Spleen (tissue), 11 donors: Measurements from ENCODE around the gene PGBD5. TPM values are rescaled to one million over a fixed set of nuclear protein-coding genes. Genes with fewer than 3 reads are reported as not detected.
A peak's percentile ranks its signal among the peaks of the same experiment; 100 is the strongest.

ENCODE experiments used
- DNase-seq: peaks from one replicate; pipeline ENCODE4 v3.0.0-alpha.2; 2020
- H3K27ac ChIP-seq, 8 donors: fragments of 200-600 bp; sonication (generic) in 7 of 8; 1 replicate in 4 of 8; 2 replicates in 4 of 8; pipeline versions ENCODE4 v1.5.0 to v1.8.0; 2016 to 2021; ENCODE audit warnings: inconsistent platforms in 4 of 8, mild to moderate bottlenecking in 4 of 8, moderate library complexity in 1 of 8
- H3K27me3 ChIP-seq, 7 donors: fragments of 200-600 bp; sonication (generic) in 6 of 7; replicated peaks in 1 of 7; 1 replicate in 4 of 7; 2 replicates in 3 of 7; pipeline versions ENCODE4 v1.5.0 to v1.8.0; 2016 to 2021; ENCODE audit warnings: inconsistent platforms in 3 of 7, mild to moderate bottlenecking in 1 of 7
- H3K36me3 ChIP-seq, 6 donors: fragments of 200-600 bp; sonication (generic) in 5 of 6; 1 replicate in 4 of 6; 2 replicates in 2 of 6; pipeline versions ENCODE4 v1.5.0 to v1.8.0; 2016 to 2021; ENCODE audit warnings: inconsistent platforms in 2 of 6
- H3K4me1 ChIP-seq, 6 donors: fragments of 200-600 bp; sonication (generic) in 5 of 6; 1 replicate in 3 of 6; 2 replicates in 3 of 6; pipeline versions ENCODE4 v1.5.0 to v1.8.0; 2016 to 2021; ENCODE audit warnings: inconsistent platforms in 3 of 6
- H3K4me3 ChIP-seq, 8 donors: fragments of 200-600 bp; sonication (generic) in 7 of 8; 1 replicate in 4 of 8; 2 replicates in 4 of 8; pipeline versions ENCODE4 v1.5.0 to v1.8.0; 2016 to 2021; ENCODE audit warnings: inconsistent platforms in 4 of 8, mild to moderate bottlenecking in 4 of 8, moderate library complexity in 2 of 8
- H3K9me3 ChIP-seq, 8 donors: fragments of 200-600 bp; sonication (generic) in 7 of 8; 1 replicate in 4 of 8; 2 replicates in 4 of 8; pipeline versions ENCODE4 v1.5.0 to v1.8.0; 2016 to 2021; ENCODE audit warnings: inconsistent platforms in 4 of 8
- POLR2A ChIP-seq, 3 donors: fragments of 450-650 bp; IDR thresholded peaks; one replicate each; pipeline ENCODE4 v1.5.1; 2017; ENCODE audit warnings: antibody characterized with exemption in 3 of 3, mild to moderate bottlenecking in 1 of 3
- POLR2AphosphoS5 ChIP-seq, 3 donors: sonication (generic); formaldehyde crosslinking; IDR thresholded peaks; one replicate each; pipeline ENCODE4 v1.5.1; 2017; ENCODE audit warnings: antibody characterized with exemption in 3 of 3
- WGBS, 5 donors: extraction: QIAGEN DNeasy Blood & Tissue Kit in 3 of 5; methylation state at CpG; one replicate each; pipeline versions ENCODE4 v1.1.5 to v1.1.7; 2013 to 2018; 5-methylcytosine and 5-hydroxymethylcytosine counted together
- intact Hi-C: fragments of 100-400 bp; cut with DNase I; formaldehyde crosslinking; loops from one replicate; pipeline ENCODE4 v1.15.0; 2023; ENCODE audit warnings: low total_unique reads
- polyA plus RNA-seq, 3 donors: library from polyadenylated mRNA; stranded (reverse); fragments of 200-250 nt; gene quantifications; one replicate each; pipeline ENCODE4 v1.2.1, GENCODE V29; 2013
- total RNA-seq, 7 donors: library from RNA; depleted of rRNA in 3 of 7; stranded (reverse); fragments of >200 nt in 3 of 7; fragmentation: NEBNext Ultra II Directional in 4 of 7; extraction: Animal tissue kit (Norgen Biotek cat#: 25700) in 4 of 7; gene quantifications; one replicate each; pipeline versions ENCODE4 v1.1.0 to v1.2.1, GENCODE V29; 2016 to 2021
- TF ChIP-seq, protein P1 (sequence below), 11 experiments: fragments of 200-600 bp in 7 of 11; fragments of 450-650 bp in 4 of 11; sonication (generic) in 4 of 11; IDR thresholded peaks in 8 of 11; conservative IDR thresholded peaks in 3 of 11; 1 replicate in 7 of 11; 2 replicates in 4 of 11; pipeline versions ENCODE4 v1.4.0 to v1.8.0; 2016 to 2021; ENCODE audit warnings: antibody characterized with exemption in 11 of 11, inconsistent platforms in 4 of 11, mild to moderate bottlenecking in 1 of 11
- donor health status: healthy with polysubstance abuse.
- donor health status: DM: no; HTN: no; CAD: no; lungs with moderate emphysema.
- donor health status: DM: no; HTN: no; CAD: no.
- donor health status: Bipolar disorder and iron deficiency.
- donor health status: healthy.
- donor health status: DM: no; HTN: no; CAD: no.
- donor health status: DM: yes; HTN: yes; CAD: no.

Gene PGBD5
- total and polyA plus RNA-seq, 10 donors, result 0.07 to 6.7 (median 3.0) TPM

DNA sequence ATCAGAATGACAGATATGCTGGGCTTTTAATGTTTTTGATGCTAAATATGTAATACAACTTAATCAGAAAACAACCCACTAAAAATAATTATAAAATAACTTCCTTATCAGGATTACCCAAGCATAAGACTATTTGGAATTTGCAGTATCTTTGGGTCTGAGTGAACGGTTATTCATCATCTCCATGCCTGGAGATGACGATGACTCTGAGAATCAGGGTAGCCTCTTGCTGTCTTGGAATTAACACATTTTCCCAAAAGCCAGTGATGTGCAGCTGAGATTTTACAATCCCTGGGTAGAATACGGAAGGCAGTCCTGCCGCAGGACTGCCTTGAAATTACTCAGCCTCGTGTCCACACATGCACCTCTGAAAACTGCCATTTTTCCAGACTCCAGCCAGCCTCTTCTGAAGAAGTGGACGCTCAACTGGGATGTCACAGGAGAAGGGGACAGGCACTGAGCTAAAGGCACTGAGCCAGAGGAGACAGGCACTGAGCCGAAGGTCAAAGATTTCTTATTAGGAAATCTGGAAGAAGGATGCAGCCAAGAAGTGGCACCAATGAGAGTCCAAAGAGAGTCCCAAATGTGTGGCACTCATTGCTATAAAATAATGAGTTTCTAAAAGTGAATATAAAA lies 85.5 kb downstream of the PGBD5 start:
- intact Hi-C loops, result no loop called here
- TF ChIP-seq POLR2AphosphoS5 (IDR thresholded peaks at IDR 0.05), result no peak
- Histone ChIP-seq H3K9me3 (no peaks in the 10 kb centered on the region), H3K27ac (no peak overlapping the region), H3K36me3 (no peaks in the 10 kb centered on the region), H3K27me3 (peaks cover 0 to 18% (median 0%) of the 10 kb centered on the region in 7 donors), H3K4me3 (no peak overlapping the region), H3K4me1 (no peaks in the 10 kb centered on the region)
- WGBS, 5 donors, result 74 to 87% (median 82%) methylated on average over 7 of the region's 7 CpGs
- peak; percentile 17 for DNase-seq

GRCh38 chr1:230339033-230339432 lies 87.1 kb downstream of the PGBD5 start:
- Histone ChIP-seq H3K36me3 (no peaks in the 10 kb centered on the region), H3K4me3 (no peak overlapping the region), H3K27ac (no peak overlapping the region), H3K9me3 (no peaks in the 10 kb centered on the region), H3K4me1 (no peaks in the 10 kb centered on the region), H3K27me3 (peaks cover 0 to 17% (median 0%) of the 10 kb centered on the region in 7 donors)
- no peak for DNase-seq
- 80 to 90% (median 86%) methylated on average over 8 of the region's 8 CpGs for WGBS, 5 donors
- TF ChIP-seq, protein P1, sequence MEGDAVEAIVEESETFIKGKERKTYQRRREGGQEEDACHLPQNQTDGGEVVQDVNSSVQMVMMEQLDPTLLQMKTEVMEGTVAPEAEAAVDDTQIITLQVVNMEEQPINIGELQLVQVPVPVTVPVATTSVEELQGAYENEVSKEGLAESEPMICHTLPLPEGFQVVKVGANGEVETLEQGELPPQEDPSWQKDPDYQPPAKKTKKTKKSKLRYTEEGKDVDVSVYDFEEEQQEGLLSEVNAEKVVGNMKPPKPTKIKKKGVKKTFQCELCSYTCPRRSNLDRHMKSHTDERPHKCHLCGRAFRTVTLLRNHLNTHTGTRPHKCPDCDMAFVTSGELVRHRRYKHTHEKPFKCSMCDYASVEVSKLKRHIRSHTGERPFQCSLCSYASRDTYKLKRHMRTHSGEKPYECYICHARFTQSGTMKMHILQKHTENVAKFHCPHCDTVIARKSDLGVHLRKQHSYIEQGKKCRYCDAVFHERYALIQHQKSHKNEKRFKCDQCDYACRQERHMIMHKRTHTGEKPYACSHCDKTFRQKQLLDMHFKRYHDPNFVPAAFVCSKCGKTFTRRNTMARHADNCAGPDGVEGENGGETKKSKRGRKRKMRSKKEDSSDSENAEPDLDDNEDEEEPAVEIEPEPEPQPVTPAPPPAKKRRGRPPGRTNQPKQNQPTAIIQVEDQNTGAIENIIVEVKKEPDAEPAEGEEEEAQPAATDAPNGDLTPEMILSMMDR (IDR thresholded peaks at IDR 0.05 in 8 of 11, conservative IDR thresholded peaks at IDR 0.05 in 3 of 11), result no peak
- no peak for TF ChIP-seq POLR2AphosphoS5 (IDR thresholded peaks at IDR 0.05)
- no peak for TF ChIP-seq POLR2A (IDR thresholded peaks at IDR 0.05)
- intact Hi-C loops, result no loop called here

- Histone ChIP-seq H3K4me3 (no peak overlapping the region), H3K27ac (no peak overlapping the region), H3K9me3 (no peaks in the 10 kb centered on the region), H3K36me3 (no peaks in the 10 kb centered on the region), H3K4me1 (no peaks in the 10 kb centered on the region), H3K27me3 (peaks cover 0 to 26% (median 0%) of the 10 kb centered on the region in 7 donors)
- no peak for TF ChIP-seq POLR2A (IDR thresholded peaks at IDR 0.05)
- intact Hi-C loops, result no loop called here
- 84 to 92% (median 86%) methylated on average over 5 of the region's 5 CpGs for WGBS, 5 donors
- no peak for DNase-seq
Measured at GRCh38 chr1:230337266-230337665, 88.9 kb downstream of the PGBD5 start.

DNA sequence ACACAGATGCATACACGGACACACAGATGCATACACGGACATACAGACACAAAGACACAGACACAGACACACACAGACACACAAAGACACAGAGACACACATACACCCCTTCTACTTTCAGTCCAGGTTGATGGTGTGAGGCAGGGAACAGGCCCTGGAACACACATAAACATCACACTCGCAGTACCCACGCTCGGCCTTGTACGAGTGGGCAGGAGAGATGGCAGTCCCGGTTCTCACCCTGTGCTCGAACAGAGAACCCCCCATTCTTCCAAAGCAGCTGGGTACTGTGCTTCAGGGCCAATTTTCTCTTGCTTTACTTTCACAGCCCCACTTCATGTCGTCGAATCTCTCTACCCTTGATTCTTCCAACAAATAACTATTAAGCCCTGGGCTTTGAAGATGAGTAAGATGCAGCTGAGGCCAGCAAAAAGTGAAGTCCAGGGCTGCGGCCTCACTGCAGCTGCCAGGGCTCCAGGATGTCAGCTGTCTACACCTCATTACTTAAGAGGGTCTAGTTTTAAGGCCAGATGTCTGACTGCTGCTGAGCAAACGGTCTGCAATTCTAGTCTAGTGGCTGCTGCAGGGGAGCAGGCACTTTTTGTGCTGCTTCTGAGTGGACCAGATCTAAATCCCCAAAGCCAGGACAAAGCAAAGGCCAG lies 90.1 kb downstream of the PGBD5 start:
- intact Hi-C loops, result no loop called here
- Histone ChIP-seq H3K27ac (no peak overlapping the region), H3K27me3 (peaks cover 0 to 28% (median 0%) of the 10 kb centered on the region in 7 donors), H3K36me3 (no peaks in the 10 kb centered on the region), H3K4me3 (no peak overlapping the region), H3K9me3 (no peaks in the 10 kb centered on the region), H3K4me1 (no peaks in the 10 kb centered on the region)
- 81 to 86% (median 83%) methylated on average over 10 to 12 of the region's 12 CpGs for WGBS, 5 donors
- DNase-seq, result peak; percentile 60
- TF ChIP-seq POLR2AphosphoS5 (IDR thresholded peaks at IDR 0.05), result no peak
- TF ChIP-seq, protein P1 (IDR thresholded peaks at IDR 0.05 in 8 of 11, conservative IDR thresholded peaks at IDR 0.05 in 3 of 11), result no peak
- no peak for TF ChIP-seq POLR2A (IDR thresholded peaks at IDR 0.05)

DNA sequence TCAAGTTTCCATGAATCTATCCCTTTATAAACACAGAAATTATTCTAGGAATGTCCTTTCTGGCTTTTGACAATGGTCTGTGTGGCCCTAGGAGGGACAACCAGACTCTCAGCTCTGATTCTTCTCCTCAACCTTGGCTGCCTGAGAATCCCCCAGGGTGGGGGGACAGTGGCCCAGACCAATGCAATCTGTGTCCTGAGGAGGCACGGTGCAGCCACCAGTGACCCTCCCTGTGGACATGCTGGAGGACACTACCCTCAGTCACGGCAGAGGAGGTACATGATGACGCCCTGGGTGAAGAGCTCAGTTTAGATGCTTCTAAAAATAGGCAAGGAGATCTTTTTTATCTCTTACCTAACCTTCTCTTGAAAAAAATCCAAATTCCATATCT lies 91.7 kb downstream of the PGBD5 start:
- intact Hi-C loops, result no loop called here
- TF ChIP-seq, protein P1 (IDR thresholded peaks at IDR 0.05 in 8 of 11, conservative IDR thresholded peaks at IDR 0.05 in 3 of 11), result no peak
- TF ChIP-seq POLR2AphosphoS5 (IDR thresholded peaks at IDR 0.05) (no peak), POLR2A (IDR thresholded peaks at IDR 0.05) (no peak)
- no peak overlapping the region for H3K4me3 ChIP-seq
- no peaks in the 10 kb centered on the region for H3K36me3 ChIP-seq
- H3K4me1 ChIP-seq, result no peaks in the 10 kb centered on the region
- no peaks in the 10 kb centered on the region for H3K9me3 ChIP-seq
- no peak overlapping the region for H3K27ac ChIP-seq
- no peak for DNase-seq
- whole genome bisulfite sequencing, 5 donors, result 76 to 89% (median 86%) methylated on average over 2 to 3 of the region's 3 CpGs
- peaks cover 0 to 28% (median 0%) of the 10 kb centered on the region in 7 donors for H3K27me3 ChIP-seq
